PFSK-1 (cell line): ENCODE results near the gene NCSTN.

Experiments used
- FOXP2 ChIP-seq: optimal IDR thresholded peaks from 2 replicates; pipeline ENCODE3; 2011; ENCODE audit warnings: borderline replicate concordance, control low read depth, inconsistent platforms; ENCODE audit not compliant: insufficient read depth; ENCODE audit errors: extremely low read length, extremely low read depth
- POLR2AphosphoS5 ChIP-seq: IDR thresholded peaks from 2 replicates; pipeline ENCODE4 v1.6.1; 2012; ENCODE audit warnings: low read depth, mild to moderate bottlenecking, control low read depth, low read length, moderate library complexity
- REST ChIP-seq, 2 experiments: IDR thresholded peaks; 2 replicates each; pipeline versions ENCODE4 v1.6.1 to v1.8.0; 2011 to 2012; ENCODE audit warnings: low read depth in 2 of 2, low read length in 2 of 2, control low read depth in 1 of 2, inconsistent platforms in 1 of 2, mild to moderate bottlenecking in 1 of 2, moderate library complexity in 1 of 2; ENCODE audit not compliant: insufficient read depth in 1 of 2

DNA sequence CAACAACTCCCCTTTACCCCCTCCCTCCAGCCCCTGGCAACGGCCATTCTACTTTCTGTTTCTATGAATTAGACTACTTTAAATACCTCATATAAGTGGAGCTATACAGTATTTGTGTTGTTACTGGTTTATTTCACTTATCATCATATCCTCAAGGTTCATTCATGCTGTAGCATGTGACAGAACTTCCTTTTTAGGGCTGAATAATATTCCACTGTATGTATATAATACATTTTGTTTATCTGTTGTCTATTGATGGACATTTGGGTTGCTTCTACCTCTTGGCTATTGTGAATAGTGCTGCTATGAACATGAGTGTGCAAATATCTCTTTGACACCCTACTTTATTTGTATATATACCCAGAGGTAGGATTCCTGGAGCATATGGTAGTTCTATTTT is 25.9 kb downstream of the NCSTN start:
- TF ChIP-seq FOXP2 (no peak), REST (IDR thresholded peaks at IDR 0.05; ENCODE audit: insufficient read depth in 1 of 2, low read depth in 2 of 2, low read length in 2 of 2) (no peak), POLR2AphosphoS5 (no peak)
